RPMI8226 (cell line): Measurements from ENCODE around the gene NUPR1.
"Not testable (repeated sequence)": the region's sequence is repeated elsewhere in the genome, so short reads cannot be mapped to it uniquely, and the experiment has no call there.

Experiments used
- DNase-seq: peaks from one replicate; pipeline ENCODE4 v3.0.0-alpha.2; 2015

NUPR1 gene

DNA sequence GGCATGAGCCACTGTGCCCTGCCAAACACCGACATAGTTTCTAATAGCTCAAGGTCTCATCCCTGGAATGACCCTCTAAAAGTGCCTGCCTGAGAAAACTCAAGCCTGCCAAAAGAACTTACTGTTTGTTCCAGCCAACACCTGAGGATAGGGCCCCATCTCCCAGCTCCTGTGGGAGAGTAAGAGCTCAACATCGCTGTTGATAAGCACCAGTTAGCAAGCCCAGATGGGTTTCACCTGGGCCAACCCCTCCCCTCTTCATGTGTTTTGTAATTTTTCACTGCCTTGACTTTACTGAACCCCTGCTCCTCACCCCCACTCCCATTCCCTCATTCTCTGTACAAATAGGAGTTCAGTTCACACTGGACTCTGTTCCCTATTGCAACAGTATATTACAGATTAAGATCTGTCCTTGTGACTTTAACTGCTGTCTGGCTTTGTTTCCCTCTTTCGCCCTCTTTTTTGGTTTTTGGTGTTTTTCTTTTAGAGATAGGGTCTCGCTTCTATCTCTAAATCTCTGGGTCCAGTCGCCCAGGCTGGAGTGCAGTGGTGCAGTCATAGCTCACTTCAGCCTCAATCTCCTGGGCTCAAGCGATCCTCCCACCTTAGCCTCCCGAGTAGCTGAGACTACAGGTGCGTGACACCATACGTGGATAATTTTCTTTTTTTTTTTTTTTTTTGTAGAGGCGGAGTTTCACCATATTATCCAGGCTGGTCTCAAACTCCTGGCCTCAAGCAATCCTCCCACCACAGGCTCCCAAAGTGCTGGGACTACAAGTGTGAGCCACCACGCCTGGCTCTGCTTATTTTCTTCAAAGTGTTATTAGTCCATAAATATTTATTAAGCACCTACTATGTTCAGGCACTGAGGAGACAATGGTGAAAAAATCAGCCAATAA lies 12.3 kb downstream of the NUPR1 start:
- no peak for DNase-seq

DNA sequence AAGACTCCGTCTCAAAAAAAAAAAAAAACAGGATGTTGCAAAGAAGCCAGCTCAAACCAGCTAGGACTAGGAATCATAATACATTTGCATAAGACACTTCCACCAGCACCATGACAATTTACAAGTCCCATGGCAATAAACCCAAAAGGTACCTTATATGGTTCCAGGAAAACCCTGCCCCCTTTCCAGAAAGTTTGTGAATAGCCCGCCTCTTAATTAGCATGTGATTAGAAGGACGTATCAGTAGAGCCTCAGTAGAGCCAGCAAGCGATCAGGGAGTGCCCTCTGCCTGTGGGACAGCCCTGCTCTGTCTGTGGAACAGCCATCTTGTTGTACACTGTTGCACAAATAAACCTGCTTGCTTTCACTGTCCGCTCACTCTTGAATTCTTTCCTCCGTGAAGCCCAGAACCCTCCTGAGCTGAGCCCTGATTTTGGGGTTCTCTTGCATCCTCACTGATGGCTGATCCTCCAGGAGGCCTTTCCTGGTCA lies 14.0 kb downstream of the NUPR1 start:
- DNase-seq, result no peak

DNA sequence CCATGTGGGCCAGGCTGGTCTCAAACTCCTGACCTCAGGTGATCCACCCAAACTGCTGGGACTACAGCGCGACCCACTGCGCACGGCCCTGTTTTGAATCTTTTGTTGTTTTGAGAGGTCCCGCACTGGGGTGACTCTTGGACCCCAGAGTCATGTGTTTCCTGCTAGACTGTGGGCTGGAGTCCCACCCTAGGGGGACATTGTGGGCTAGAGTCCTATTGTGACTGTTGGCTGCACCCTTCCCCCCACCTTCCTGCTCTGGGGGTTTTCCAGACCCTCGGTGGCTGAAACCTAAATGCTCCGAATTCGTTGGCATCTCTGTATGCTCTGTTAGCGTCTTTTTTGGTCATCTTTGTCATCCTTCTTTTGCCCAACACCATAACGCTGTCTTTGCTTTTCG lies 16.0 kb downstream of the NUPR1 start:
- DNase-seq, result no peak

DNA sequence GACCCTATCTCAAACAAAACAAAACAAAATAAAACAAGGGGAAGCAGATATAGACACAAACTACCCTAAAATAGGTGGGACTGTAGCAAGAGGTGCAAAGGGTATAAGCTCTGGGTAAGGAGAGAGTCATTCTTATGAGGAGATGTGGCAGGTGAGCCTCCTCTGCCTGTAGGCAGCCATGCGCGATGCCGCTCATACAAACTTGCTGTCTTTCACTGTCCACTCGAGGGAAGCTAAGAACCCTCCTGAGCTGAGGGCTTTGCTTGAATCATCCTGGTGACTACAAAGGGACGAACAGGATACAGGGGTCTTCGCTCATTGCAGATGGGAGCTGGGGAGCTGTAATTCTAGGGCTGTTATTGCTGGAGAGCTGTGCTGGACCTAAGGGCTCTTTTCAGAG lies 17.3 kb downstream of the NUPR1 start:
- DNase-seq, result no peak

DNA sequence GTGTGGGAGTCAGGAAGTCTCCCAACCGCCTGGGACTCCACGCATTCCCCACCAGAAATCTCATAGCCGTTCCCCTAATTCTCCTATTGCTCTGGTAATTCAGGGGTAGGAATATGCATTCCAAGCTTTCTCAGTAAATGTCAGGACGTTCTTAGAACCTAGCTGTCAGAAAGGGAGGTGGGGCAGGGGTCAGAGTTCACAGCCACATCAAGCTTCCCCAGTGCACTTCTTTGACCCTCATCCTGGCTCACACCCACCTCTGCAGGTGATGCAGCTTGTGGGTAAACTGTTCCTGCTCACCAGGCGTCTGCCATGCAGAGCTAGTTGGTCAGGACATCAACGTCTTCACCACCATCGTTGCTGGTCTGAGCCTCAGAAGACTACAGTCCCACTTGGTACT lies 18.1 kb downstream of the NUPR1 start:
- no peak for DNase-seq

DNA sequence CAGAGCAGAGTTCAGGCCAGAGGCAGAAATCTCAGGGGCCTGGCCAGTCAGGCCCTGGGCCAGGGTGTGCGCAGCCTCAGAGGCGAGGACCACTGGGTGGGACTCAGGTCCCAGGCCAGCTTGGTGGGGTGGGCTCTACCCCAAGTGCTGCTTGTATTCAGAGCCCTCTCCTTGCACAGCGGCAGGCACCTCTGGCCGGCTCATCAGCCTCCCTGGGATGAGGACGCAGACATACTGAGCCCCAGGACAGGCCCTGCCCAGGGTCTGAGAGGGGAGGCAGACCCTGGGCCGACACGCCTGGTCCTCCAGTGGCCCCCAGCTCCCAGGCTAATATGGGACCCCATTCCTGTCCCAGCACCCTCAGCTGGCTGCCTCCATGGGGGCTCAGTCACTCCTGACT lies 24.5 kb downstream of the NUPR1 start:
- no peak for DNase-seq

DNA sequence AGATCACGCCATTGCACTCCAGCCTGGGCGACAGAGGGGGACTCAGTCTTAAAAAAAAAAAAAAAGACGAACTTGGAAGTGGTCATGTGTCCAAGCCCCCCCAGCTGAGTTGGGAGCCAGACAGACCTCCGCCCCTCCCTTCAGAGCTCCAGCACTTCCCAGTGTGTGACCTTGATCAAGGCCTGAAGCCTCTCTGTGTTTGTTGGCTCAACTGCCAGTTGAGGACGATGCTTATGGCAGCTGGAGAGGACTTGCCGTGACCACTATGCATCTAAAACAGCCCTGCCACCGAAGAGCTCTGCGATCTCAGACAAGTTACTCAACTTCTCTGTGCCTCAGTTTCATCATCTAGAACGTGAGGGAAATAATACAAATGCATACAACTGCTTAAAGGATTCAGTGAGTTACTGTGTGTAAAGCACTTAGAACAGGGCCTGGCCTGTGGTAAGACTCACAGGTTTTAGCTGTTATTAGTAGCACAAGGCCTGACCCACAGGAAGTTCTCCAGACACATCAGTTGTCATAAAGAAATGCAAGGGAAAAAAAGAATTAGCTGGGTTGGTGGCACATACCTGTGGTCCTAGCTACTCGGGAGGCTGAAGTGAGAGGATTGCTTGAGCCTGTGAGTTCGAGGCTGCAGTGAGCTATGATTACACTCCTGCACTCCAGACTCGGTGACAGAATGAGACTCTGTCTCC lies 25.1 kb downstream of the NUPR1 start:
- no peak for DNase-seq

DNA sequence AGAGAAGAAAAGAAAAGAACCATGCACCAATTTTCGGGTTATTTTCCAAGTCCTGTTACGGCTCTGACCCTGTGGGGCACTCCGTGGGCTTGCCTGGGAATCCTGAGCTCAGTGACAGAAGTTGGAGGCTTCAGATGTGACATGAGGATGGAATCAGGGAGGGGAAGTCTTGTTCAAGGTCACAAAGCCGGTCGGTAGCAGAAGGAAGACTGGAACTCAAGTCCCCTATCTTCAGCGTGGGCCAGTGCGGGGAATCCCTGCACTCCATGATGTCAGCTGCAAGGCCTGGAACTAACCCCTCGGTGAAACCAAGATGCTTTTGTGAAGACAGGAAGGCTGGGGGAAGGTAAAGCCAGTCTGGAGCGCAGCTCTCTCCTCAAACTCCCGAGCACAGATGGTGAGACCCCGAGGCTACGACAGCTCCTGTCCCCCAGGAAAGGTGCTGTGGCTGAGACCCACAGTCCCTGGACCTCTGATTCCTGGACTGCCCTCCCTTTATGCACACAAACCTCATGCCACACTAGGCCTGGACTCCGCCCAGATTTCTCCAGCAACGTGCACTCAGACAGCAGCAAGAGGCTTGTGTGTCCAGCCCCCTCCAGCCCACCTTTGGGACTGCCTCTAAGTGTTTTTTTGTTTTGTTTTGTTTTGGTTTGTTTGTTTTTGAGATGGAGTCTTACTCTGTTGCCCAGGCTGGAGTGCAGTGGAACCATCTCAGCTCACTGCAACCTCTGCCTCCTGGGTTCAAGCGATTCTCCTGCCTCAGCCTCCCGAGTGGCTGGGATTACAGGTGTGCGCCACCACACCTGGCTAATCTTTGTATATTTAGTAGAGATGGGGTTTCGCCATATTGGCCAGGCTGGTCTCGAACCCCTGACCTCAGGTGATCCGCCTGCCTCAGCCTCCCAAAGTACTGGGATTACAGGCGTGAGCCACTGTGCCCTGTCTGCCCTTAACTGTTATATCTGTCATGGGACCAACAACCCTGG lies 26.7 kb downstream of the NUPR1 start:
- no peak for DNase-seq

DNA sequence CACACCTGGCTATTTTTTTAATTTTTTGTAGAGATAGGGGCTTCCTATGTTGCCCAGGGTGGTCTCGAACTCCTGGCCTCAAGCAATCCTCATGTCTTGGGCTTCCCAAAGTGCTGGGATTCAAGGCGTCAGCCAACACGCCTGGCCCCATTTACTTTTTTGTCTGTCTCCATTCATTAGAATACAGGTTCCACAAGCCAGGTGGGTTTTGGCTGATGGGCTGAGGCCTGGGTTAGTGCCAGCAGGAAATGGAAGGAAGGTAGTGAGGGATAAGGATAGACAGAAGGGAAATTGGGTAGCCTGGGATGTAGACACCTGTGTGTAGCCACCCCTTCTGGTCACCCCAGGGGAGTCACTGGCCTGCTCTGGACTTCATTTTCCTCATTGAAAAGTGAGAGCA lies 27.7 kb downstream of the NUPR1 start:
- no peak for DNase-seq

DNA sequence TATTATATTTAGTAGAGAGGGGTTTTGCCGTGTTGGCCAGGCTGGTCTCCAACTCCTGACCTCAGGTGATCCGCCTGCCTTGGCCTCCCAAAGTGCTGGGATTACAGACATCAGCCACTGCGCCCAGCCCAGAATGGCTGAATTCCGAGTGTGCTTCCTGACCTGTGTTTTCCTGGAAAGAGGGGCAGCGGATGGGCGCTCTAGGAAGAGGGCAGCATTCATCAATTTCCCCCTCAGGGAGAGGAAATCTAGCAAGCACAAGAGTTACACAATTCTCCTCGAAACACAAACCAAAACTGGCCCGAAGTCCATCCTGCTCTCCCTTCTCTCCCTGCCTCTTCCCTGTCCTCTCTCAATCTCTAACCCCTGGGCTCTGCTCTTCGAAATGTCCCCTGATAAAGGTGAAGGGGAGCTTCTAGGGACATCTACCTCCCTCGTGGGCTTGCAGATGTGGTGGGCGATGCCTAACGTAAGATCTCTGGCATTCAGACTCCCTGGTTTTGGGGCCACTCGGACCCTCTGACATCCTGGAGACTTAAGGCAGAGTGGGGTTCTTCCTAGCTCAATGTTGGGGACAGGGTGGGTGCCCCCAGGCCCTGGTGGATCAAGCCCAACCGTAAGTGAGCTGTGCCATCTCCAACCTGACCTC lies 33.2 kb downstream of the NUPR1 start:
- no peak for DNase-seq

DNA sequence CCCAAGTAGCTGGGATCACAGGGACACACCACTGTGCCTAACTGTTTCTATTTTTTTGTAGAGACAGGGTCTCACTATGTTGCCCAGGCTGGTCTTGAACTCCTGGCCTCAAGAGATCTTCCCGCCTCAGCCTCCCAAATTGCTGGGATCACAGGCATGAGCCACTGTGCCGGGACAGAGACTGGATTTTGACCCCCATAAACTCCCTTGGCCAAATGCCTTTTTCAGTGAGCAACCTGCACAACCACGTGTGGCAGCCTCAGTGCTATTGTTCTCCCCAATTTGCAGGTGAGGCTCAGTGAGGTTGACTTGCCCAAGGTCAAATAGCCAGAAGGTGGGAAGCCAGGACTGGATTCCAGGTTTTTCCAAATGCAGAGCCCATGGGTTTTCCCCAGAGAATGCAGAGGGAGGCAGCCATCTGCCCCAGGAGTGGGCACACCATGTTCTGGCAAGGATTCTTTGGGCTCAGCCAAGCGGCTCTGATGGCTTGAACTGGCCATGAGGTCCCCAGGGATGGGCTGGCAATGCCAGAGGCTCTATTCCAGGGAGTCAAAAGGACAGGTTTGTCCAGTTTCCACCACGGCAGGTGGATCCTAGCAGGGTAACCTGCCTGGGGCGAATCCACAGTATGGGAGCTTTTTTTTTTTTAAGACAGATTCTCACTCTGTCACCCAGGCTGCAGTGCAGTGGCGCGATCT lies 33.9 kb downstream of the NUPR1 start:
- DNase-seq, result no peak

DNA sequence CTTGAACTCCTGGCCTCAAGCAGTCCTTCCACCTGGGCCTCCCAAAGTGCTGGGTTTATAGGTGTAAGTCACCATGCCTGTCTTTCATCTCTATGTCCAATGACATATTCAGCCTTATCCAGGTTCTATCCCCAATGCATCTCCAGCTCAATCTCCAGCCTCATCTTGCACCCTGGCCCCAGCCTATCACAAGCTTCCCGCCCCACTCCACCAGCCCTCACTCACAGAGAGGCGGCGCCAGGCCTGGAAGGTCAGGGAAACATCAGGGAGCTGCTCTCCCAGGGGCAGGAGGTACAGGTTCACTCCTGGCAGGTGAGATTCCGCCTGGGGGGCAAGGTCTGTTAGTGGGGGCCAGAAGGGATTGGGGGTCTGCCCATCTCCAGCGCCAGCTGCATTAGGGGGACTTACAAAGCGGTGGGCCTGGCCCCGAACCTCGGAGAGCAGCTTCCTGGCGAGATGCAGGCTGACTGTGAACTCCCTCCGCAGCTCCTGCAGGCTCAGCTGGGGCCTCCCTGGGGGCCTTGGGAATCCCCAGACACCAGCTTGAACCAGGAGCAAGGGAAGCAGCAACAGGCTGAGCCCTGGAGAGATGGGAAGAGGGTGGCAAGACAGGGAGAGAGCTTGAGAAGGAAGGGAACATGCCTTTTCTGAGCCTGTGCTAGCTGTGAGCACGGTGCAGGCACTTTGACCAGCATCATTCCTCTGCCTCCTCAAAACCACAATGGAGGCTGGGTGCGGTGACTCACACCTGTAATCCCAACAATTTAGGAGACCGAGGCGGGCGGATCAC lies 35.1 kb downstream of the NUPR1 start:
- no peak for DNase-seq

DNA sequence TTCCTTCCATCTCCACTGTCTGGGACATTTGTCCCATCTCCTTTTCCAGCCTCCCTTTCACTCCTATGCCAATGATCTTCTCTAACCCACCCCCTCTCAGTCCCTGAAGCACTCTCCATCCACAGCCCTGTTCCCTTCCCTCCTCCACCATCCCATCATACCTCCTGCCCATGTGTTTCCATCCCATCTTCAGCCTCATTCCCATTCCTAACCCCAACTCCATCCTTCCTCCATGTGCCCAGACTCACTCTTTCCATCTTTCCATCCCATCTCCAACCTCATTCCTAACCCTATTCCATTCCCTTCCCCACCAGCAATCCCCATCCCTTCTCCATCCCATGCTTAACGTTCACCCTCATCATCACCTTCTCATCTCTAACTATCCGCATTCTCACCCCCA lies 36.5 kb downstream of the NUPR1 start:
- DNase-seq, result no peak

DNA sequence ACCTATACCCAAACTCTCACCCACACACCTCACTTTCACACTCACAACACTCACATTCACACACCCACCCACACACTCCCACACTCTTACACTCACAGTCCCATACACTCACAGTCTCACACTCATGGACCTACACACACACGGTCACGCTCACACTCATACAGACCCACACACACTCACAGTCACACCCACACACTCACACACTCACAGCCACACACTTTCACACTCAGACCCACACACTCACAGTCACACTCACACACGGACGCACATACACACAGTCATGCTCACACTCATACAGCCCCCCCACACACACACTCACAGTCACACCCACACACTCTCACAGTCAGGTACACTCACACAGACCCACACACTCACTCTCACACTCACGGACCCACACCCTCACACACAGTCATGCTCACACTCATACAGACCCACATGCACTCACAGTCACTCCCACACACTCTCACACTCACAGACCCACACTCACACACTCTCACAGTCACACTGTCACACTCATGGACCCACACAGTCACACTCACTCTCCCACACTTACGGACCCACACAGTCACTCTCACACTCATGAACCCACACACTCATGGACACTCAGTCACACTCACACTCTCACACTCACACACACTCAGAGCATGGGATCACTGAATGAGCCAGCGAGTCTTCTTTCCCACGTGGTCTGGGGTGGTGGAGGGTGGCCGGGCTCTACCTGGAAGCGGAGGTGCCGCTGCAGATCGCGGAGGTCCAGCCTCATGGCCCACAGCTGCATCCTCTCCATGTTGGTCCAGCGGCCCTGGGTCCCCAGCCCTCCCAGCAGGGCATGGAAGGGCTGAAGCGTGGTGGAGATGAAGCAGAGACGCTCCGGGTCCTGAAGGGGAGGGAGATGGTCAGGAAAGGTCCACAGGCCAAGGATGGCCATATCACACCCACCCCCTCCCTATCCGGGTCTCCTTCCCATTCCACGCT lies 37.2 kb downstream of the NUPR1 start:
- DNase-seq, result no peak

DNA sequence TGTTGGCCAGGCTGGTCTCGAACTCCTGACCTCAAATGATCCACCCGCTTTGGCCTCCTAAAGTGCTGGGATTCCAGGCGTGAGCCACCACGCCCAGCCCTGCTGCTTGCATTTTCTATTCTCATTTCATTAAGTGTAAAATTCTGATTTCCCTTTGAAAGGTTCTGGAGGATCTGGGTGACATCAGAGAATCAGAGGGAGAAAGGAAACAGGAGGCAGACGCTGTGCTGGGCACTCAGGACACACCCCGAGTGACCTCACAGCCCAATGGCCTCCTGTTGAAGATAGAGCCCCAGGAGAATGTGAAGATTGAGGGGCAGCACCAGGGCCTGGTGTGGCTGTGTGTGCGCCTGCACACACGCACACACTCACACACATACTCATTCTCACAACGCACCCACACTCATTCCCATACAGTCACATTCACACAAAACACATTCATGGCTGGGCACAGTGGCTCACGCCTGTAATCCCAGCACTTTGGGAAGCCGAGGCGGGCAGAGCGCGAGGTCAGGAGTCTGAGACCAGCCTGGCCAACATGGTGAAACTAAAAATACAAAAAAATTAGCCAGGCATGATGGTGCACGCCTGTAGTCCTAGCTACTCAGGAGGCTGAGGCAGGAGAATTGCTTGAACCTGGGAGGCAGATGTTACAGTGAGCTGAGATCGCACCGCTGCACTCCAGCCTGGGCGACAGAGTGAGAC lies 38.1 kb downstream of the NUPR1 start:
- DNase-seq, result not testable (repeated sequence)

DNA sequence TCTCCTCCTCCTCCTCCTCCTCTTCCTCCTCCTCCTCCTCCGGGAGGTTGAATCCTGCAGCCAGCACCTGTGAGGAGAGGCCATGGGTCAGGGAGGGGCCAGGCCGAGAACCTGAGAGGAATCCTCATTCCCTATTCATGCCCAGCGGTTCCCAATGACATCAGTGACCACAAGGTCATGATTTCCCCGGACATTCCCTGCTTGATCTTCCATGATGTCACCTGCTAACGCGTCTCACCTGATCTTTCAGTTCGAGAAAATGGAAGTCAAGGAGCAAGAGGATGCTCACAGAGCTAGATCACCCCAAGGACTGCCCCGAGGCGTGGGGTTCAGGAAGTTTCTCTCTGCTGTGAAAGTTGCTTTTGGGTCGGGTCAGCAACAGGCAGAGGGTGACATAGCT lies 38.9 kb downstream of the NUPR1 start:
- no peak for DNase-seq

DNA sequence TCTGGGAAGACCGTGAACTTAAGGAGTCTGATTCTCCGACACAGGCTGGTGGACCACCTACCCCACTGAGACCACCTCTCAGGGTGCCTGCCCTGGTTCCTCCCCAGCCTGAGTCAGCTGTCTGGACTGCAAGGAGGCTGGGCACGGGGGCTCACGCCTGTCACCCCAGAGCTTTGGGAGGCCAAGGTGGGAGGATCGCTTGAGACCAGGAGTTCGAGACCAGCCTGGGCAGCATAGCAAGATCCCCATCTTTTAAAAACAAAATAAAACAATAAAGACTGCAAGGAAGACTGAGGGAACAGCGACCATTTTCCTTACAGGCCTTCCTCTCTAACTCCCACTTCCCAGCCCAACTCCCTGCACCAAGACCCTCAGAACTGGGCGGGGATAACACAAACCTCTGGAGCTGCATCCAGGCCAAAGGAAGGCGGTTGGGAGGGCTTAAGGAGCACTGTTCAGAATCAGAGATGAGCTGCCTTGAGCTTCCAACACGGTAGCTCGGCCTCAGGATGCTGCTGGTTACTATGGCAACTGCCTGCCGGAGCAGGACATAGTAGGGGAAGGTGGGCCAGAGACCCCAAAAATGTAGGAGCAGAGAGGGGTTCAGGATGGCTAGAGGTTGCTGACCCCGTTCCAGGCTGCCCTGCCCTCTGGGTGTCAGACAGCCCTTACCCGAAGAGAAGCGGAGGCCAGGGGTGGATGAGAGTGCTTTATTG lies 40.0 kb downstream of the NUPR1 start:
- DNase-seq, result no peak

DNA sequence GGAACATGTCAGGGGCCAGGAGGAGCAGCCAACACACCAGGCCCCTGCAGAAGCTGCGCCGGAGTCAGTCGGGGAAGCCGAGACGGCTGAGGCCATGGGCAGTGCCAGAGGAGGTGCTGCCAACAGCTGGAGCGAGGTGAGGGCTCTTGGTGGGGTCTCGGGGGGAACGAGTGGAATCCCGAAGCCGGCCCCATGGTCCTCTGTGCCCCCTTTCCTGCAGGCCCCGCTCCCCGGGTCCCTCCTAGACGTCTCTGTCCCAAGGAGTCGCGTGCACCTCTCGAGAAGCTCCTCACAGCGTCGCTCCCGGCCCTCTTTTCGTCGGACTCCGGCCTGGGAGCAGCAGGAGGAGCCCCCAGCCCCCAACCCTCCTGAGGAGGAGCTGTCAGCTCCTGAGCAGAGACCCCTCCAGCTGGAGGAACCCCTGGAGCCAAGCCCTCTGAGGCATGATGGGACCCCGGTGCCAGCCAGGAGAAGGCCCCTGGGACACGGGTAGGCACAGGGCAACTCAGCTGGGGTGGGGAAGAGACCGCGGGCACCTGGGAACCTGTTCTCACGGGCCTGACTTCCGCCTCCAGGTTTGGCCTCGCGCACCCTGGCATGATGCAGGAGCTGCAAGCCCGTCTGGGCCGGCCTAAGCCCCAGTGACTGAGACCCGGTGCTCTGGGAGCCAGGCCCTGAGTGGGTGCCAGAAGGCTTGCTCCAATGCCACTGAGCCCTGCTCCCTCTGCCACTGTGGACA lies 40.7 kb downstream of the NUPR1 start:
- no peak for DNase-seq
